Measurements from ENCODE around the gene GSC. TPM values are rescaled to one million over a fixed set of nuclear protein-coding genes. Genes with fewer than 3 reads are reported as not detected.
A peak's percentile ranks its signal among the peaks of the same experiment; 100 is the strongest.
"Not testable (repeated sequence)": the region's sequence is repeated elsewhere in the genome, so short reads cannot be mapped to it uniquely, and the experiment has no call there.

GSC gene
- total RNA-seq, 1 donor from 2014 or later: 1.1 TPM

DNA sequence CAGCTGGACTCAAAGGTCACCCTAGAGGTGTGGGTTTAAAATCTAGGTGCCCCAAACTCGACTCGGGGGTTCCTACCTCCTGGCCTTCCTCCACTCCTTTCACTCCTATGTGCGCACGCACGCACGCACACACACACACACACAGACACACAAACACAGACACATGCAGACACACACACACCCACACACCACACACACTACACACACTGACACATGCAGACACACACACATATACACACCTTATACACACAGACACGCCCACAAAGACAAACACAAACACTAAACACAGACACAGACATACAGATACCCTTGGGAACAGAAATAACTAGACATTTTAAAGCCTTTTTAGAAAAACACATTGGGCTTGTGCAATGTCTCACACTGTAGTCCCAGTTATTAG is 31.8 kb downstream of the GSC start:
- no peaks in the 10 kb centered on the region for H3K79me2 ChIP-seq (ENCODE audit: low read depth)
- Mint-ChIP-seq H3K27ac (no peak overlapping the region), H3K36me3 (no peaks in the 10 kb centered on the region), H3K4me3 (no peak overlapping the region), H3K27me3 (ENCODE audit: insufficient read depth, low read depth) (peaks cover 11% of the 10 kb centered on the region), H3K9me3 (peaks cover 4% of the 10 kb centered on the region), H3K4me1 (no peaks in the 10 kb centered on the region)
- no peak overlapping the region for H3K4me3 ChIP-seq
- H3K4me1 ChIP-seq: no peaks in the 10 kb centered on the region
- no peak overlapping the region for H3K27ac ChIP-seq
- no peaks in the 10 kb centered on the region for H3K27me3 ChIP-seq
- no peaks in the 10 kb centered on the region for H4K20me1 ChIP-seq (ENCODE audit: low read depth)
- no peak overlapping the region for H3K4me2 ChIP-seq
- no peak overlapping the region for H3K9ac ChIP-seq
- H2AFZ ChIP-seq (replicated peaks): no peak overlapping the region
- TF ChIP-seq EZH2 (IDR thresholded peaks at IDR 0.05): no peak
- TF ChIP-seq EZH2phosphoT487 (IDR thresholded peaks at IDR 0.05): no peak
- TF ChIP-seq, protein P1, sequence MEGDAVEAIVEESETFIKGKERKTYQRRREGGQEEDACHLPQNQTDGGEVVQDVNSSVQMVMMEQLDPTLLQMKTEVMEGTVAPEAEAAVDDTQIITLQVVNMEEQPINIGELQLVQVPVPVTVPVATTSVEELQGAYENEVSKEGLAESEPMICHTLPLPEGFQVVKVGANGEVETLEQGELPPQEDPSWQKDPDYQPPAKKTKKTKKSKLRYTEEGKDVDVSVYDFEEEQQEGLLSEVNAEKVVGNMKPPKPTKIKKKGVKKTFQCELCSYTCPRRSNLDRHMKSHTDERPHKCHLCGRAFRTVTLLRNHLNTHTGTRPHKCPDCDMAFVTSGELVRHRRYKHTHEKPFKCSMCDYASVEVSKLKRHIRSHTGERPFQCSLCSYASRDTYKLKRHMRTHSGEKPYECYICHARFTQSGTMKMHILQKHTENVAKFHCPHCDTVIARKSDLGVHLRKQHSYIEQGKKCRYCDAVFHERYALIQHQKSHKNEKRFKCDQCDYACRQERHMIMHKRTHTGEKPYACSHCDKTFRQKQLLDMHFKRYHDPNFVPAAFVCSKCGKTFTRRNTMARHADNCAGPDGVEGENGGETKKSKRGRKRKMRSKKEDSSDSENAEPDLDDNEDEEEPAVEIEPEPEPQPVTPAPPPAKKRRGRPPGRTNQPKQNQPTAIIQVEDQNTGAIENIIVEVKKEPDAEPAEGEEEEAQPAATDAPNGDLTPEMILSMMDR (IDR thresholded peaks at IDR 0.05): no peak
- H3K9me3 ChIP-seq (ENCODE audit: low read depth): no peaks in the 10 kb centered on the region
- no peaks in the 10 kb centered on the region for H3F3A ChIP-seq (ENCODE audit: low read depth)
- no peak for DNase-seq (ENCODE audit: low spot score)
- no peaks in the 10 kb centered on the region for H3K36me3 ChIP-seq

DNA sequence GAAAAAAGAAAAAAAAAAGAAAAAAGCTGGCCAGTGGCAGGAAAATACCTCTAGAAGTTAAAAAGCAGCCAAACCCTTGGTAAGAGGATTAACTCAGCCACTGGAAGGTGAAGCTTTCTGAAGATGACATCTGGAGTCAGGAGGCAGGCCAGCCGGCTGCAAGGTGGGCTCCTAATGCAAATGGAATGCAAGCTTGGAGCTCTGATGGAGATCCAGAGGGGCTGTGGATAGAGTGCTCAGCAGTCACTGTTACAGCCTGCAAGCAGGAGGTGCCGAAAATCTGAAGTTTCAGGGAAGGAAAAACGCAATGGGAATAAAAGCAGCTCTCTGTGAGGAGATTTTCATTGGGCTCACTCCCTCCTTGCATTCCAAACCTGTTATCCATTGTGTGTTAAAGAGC is 41.0 kb downstream of the GSC start:
- Histone ChIP-seq H3K4me2 (peak overlapping the region; percentile 62), H3K9ac (no peak overlapping the region), H4K20me1 (ENCODE audit: low read depth) (no peaks in the 10 kb centered on the region), H3K27ac (peak overlapping the region; percentile 86), H3K4me1 (peaks cover 37% of the 10 kb centered on the region), H3K9me3 (ENCODE audit: low read depth) (no peaks in the 10 kb centered on the region), H3K4me3 (no peak overlapping the region), H3K27me3 (no peaks in the 10 kb centered on the region), H3K36me3 (no peaks in the 10 kb centered on the region), H3F3A (ENCODE audit: low read depth) (peaks cover 40% of the 10 kb centered on the region), H3K79me2 (ENCODE audit: low read depth) (no peaks in the 10 kb centered on the region), H2AFZ (replicated peaks) (no peak overlapping the region)
- peak; percentile 89 for DNase-seq (ENCODE audit: low spot score)
- peaks cover 11% of the 10 kb centered on the region for H3K9me3 Mint-ChIP-seq
- TF ChIP-seq, protein P1 (IDR thresholded peaks at IDR 0.05): no peak
- TF ChIP-seq EZH2 (IDR thresholded peaks at IDR 0.05) (no peak), EZH2phosphoT487 (IDR thresholded peaks at IDR 0.05) (no peak)
- H3K4me3 Mint-ChIP-seq: no peak overlapping the region
- peaks cover 7% of the 10 kb centered on the region for H3K27me3 Mint-ChIP-seq (ENCODE audit: insufficient read depth, low read depth)
- H3K4me1 Mint-ChIP-seq: peaks cover 17% of the 10 kb centered on the region
- H3K36me3 Mint-ChIP-seq: no peaks in the 10 kb centered on the region
- peak overlapping the region; percentile 70 for H3K27ac Mint-ChIP-seq

DNA sequence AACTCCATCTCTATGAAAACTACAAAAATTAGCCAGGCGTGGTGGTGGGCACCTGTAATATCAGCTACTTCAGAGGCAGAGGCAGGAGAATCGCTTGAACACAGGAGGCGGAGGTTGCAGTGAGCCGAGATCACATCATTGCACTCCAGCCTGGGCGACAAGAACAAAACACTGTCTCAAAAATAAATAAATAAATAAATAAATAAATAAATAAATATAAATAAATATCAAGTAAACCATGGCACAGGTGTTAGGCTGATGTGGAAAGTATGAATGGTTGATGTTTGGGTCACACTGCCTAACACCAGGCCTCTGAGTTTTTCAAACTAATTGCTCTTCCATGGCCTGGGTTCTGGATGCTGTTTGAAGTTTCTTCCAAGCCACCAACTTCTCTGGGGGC is 41.5 kb downstream of the GSC start:
- not testable (repeated sequence) for DNase-seq (ENCODE audit: low spot score); H3K79me2 ChIP-seq (ENCODE audit: low read depth); H3K9me3 ChIP-seq (ENCODE audit: low read depth); H3K36me3 ChIP-seq; H2AFZ ChIP-seq (replicated peaks); H3K4me3 Mint-ChIP-seq; H3K9me3 Mint-ChIP-seq; H3K9ac ChIP-seq; H4K20me1 ChIP-seq (ENCODE audit: low read depth); H3K27me3 ChIP-seq; H3K4me3 ChIP-seq; H3K27ac Mint-ChIP-seq; H3K36me3 Mint-ChIP-seq; H3K27me3 Mint-ChIP-seq (ENCODE audit: insufficient read depth, low read depth)
- H3F3A ChIP-seq (ENCODE audit: low read depth): peaks cover 40% of the 10 kb centered on the region
- H3K4me2 ChIP-seq: peak overlapping the region; percentile 62
- peaks cover 17% of the 10 kb centered on the region for H3K4me1 Mint-ChIP-seq
- peaks cover 37% of the 10 kb centered on the region for H3K4me1 ChIP-seq
- peak overlapping the region; percentile 86 for H3K27ac ChIP-seq

DNA sequence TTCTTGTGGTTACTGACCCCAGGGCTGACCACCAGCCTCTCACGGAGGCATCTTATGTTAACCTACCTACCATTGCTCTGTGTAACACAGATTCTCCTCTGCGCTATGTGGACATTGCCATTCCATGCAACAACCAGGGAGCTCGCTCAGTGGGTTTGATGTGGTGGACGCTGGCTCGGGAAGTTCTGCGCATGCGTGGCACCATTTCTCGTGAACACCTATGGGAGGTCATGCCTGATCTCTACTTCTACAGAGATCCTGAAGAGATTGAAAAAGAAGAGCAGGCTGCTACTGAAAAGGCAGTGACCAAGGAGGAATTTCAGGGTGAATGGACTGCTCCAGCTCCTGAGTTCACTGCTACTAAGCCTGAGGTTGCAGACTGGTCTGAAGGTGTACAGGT is 43.3 kb downstream of the GSC start:
- peaks cover 40% of the 10 kb centered on the region for H3F3A ChIP-seq (ENCODE audit: low read depth)

More for the DNA sequence above, 43.3 kb downstream of the GSC start:
- H3K79me2 ChIP-seq (ENCODE audit: low read depth); H4K20me1 ChIP-seq (ENCODE audit: low read depth); H3K9me3 ChIP-seq (ENCODE audit: low read depth); H2AFZ ChIP-seq (replicated peaks); H3K4me3 ChIP-seq; H3K4me2 ChIP-seq; H3K4me3 Mint-ChIP-seq; H3K9ac ChIP-seq; DNase-seq (ENCODE audit: low spot score); H3K36me3 ChIP-seq; H3K27me3 Mint-ChIP-seq (ENCODE audit: insufficient read depth, low read depth); H3K9me3 Mint-ChIP-seq; H3K27ac ChIP-seq; H3K27me3 ChIP-seq; H3K27ac Mint-ChIP-seq; H3K36me3 Mint-ChIP-seq: not testable (repeated sequence)
- peaks cover 37% of the 10 kb centered on the region for H3K4me1 ChIP-seq
- H3K4me1 Mint-ChIP-seq: peaks cover 17% of the 10 kb centered on the region

All from neural progenitor cell (in vitro differentiated cells).